Stimulated activated naive CD8-positive, alpha-beta T cell treated with anti-CD3 and anti-CD28 coated beads, Interleukin-15, Interleukin-2, amounts not matched to agents 100 ng/mL and 50 ng/mL, for 24 hours (primary cell): ENCODE data around the gene SPTLC2.
"Not testable (repeated sequence)": the region's sequence is repeated elsewhere in the genome, so short reads cannot be mapped to it uniquely, and the experiment has no call there.

Source experiments
- H3K27ac Mint-ChIP-seq: one replicate; pipeline ENCODE4 v1.8.0; 2021; ENCODE audit warnings: mild to moderate bottlenecking, mixed read lengths
- H3K27me3 Mint-ChIP-seq: one replicate; pipeline ENCODE4 v1.8.0; 2021; ENCODE audit warnings: mixed read lengths
- H3K36me3 Mint-ChIP-seq: one replicate; pipeline ENCODE4 v1.8.0; 2021; ENCODE audit warnings: low read depth, mixed read lengths
- H3K4me1 Mint-ChIP-seq: one replicate; pipeline ENCODE4 v1.8.0; 2021; ENCODE audit warnings: low read depth, mixed read lengths
- H3K4me3 Mint-ChIP-seq: one replicate; pipeline ENCODE4 v1.8.0; 2021; ENCODE audit warnings: mild to moderate bottlenecking, mixed read lengths
- H3K9me3 Mint-ChIP-seq: one replicate; pipeline ENCODE4 v1.8.0; 2021; ENCODE audit warnings: mixed read lengths

SPTLC2 gene

GRCh38 chr14:77557391-77557790, 59.0 kb downstream of the SPTLC2 start:
- H3K27me3 Mint-ChIP-seq = no peaks in the 10 kb centered on the region
- H3K36me3 Mint-ChIP-seq = peaks cover 57% of the 10 kb centered on the region
- peaks cover 18% of the 10 kb centered on the region for H3K4me1 Mint-ChIP-seq
- H3K9me3 Mint-ChIP-seq = no peaks in the 10 kb centered on the region
- H3K4me3 Mint-ChIP-seq = no peak overlapping the region
- H3K27ac Mint-ChIP-seq = no peak overlapping the region

- H3K27ac Mint-ChIP-seq = no peak overlapping the region
- H3K4me3 Mint-ChIP-seq = no peak overlapping the region
- peaks cover 57% of the 10 kb centered on the region for H3K36me3 Mint-ChIP-seq
Observed at GRCh38 chr14:77556946-77557345, 59.5 kb downstream of the SPTLC2 start.

GRCh38 chr14:77554816-77555599, 61.4 kb downstream of the SPTLC2 start:
- Mint-ChIP-seq H3K4me3 (no peak overlapping the region), H3K9me3 (no peaks in the 10 kb centered on the region), H3K36me3 (peaks cover 53% of the 10 kb centered on the region), H3K4me1 (peaks cover 18% of the 10 kb centered on the region), H3K27ac (peak overlapping the region; percentile 86), H3K27me3 (no peaks in the 10 kb centered on the region)

More at GRCh38 chr14:77556946-77557345, 59.5 kb downstream of the SPTLC2 start:
- H3K4me1 Mint-ChIP-seq = peaks cover 18% of the 10 kb centered on the region
- no peaks in the 10 kb centered on the region for H3K9me3 Mint-ChIP-seq
- H3K27me3 Mint-ChIP-seq = no peaks in the 10 kb centered on the region

- no peaks in the 10 kb centered on the region for H3K9me3 Mint-ChIP-seq
- peak overlapping the region; percentile 86 for H3K27ac Mint-ChIP-seq
- peak overlapping the region; percentile 18 for H3K4me3 Mint-ChIP-seq
- H3K4me1 Mint-ChIP-seq = peaks cover 18% of the 10 kb centered on the region
- no peaks in the 10 kb centered on the region for H3K27me3 Mint-ChIP-seq
- H3K36me3 Mint-ChIP-seq = peaks cover 61% of the 10 kb centered on the region
Observed at GRCh38 chr14:77554207-77554606, 62.2 kb downstream of the SPTLC2 start.

GRCh38 chr14:77549451-77549850, 67.0 kb downstream of the SPTLC2 start:
- Mint-ChIP-seq H3K27ac (no peak overlapping the region), H3K27me3 (no peaks in the 10 kb centered on the region), H3K36me3 (peaks cover 60% of the 10 kb centered on the region), H3K4me3 (no peak overlapping the region), H3K4me1 (peaks cover 13% of the 10 kb centered on the region), H3K9me3 (no peaks in the 10 kb centered on the region)

GRCh38 chr14:77547512-77548180, 68.8 kb downstream of the SPTLC2 start:
- H3K36me3 Mint-ChIP-seq = peaks cover 47% of the 10 kb centered on the region
- no peaks in the 10 kb centered on the region for H3K9me3 Mint-ChIP-seq
- no peak overlapping the region for H3K27ac Mint-ChIP-seq
- peaks cover 3% of the 10 kb centered on the region for H3K4me1 Mint-ChIP-seq
- H3K27me3 Mint-ChIP-seq = no peaks in the 10 kb centered on the region
- H3K4me3 Mint-ChIP-seq = no peak overlapping the region

GRCh38 chr14:77545171-77545570, 71.3 kb downstream of the SPTLC2 start:
- not testable (repeated sequence) for H3K4me3 Mint-ChIP-seq, H3K27ac Mint-ChIP-seq, H3K9me3 Mint-ChIP-seq, H3K27me3 Mint-ChIP-seq
- Mint-ChIP-seq H3K36me3 (peaks cover 31% of the 10 kb centered on the region), H3K4me1 (peaks cover 16% of the 10 kb centered on the region)

- H3K9me3 Mint-ChIP-seq = no peaks in the 10 kb centered on the region
- peaks cover 16% of the 10 kb centered on the region for H3K4me1 Mint-ChIP-seq
- H3K27ac Mint-ChIP-seq = no peak overlapping the region
- no peaks in the 10 kb centered on the region for H3K27me3 Mint-ChIP-seq
- H3K4me3 Mint-ChIP-seq = no peak overlapping the region
- H3K36me3 Mint-ChIP-seq = peaks cover 25% of the 10 kb centered on the region
Observed at GRCh38 chr14:77544571-77544970, 71.9 kb downstream of the SPTLC2 start.

- H3K4me3 Mint-ChIP-seq = no peak overlapping the region
- H3K27me3 Mint-ChIP-seq = no peaks in the 10 kb centered on the region
- H3K27ac Mint-ChIP-seq = no peak overlapping the region
- peaks cover 16% of the 10 kb centered on the region for H3K4me1 Mint-ChIP-seq
- no peaks in the 10 kb centered on the region for H3K9me3 Mint-ChIP-seq
- peaks cover 21% of the 10 kb centered on the region for H3K36me3 Mint-ChIP-seq
Observed at GRCh38 chr14:77543637-77544334, 72.7 kb downstream of the SPTLC2 start.

GRCh38 chr14:77543240-77543551, 73.2 kb downstream of the SPTLC2 start:
- no peaks in the 10 kb centered on the region for H3K27me3 Mint-ChIP-seq
- peaks cover 16% of the 10 kb centered on the region for H3K4me1 Mint-ChIP-seq
- peak overlapping the region; percentile 0 for H3K27ac Mint-ChIP-seq
- H3K36me3 Mint-ChIP-seq = peaks cover 15% of the 10 kb centered on the region
- no peak overlapping the region for H3K4me3 Mint-ChIP-seq
- no peaks in the 10 kb centered on the region for H3K9me3 Mint-ChIP-seq

GRCh38 chr14:77542421-77543239, 73.8 kb downstream of the SPTLC2 start:
- Mint-ChIP-seq H3K4me3 (no peak overlapping the region), H3K9me3 (no peaks in the 10 kb centered on the region), H3K27me3 (no peaks in the 10 kb centered on the region), H3K36me3 (peaks cover 9% of the 10 kb centered on the region), H3K27ac (peak overlapping the region; percentile 0), H3K4me1 (peaks cover 16% of the 10 kb centered on the region)

GRCh38 chr14:77541905-77542304, 74.5 kb downstream of the SPTLC2 start:
- H3K36me3 Mint-ChIP-seq = peaks cover 9% of the 10 kb centered on the region
- no peaks in the 10 kb centered on the region for H3K9me3 Mint-ChIP-seq
- no peak overlapping the region for H3K4me3 Mint-ChIP-seq
- H3K27ac Mint-ChIP-seq = peak overlapping the region; percentile 47
- H3K4me1 Mint-ChIP-seq = peaks cover 16% of the 10 kb centered on the region
- H3K27me3 Mint-ChIP-seq = no peaks in the 10 kb centered on the region

- H3K27me3 Mint-ChIP-seq, H3K4me1 Mint-ChIP-seq, H3K9me3 Mint-ChIP-seq, H3K27ac Mint-ChIP-seq, H3K4me3 Mint-ChIP-seq: not testable (repeated sequence)
- H3K36me3 Mint-ChIP-seq = peaks cover 25% of the 10 kb centered on the region
Observed at GRCh38 chr14:77536951-77537350, 79.5 kb downstream of the SPTLC2 start.

GRCh38 chr14:77531071-77531470, 85.4 kb downstream of the SPTLC2 start:
- no peak overlapping the region for H3K4me3 Mint-ChIP-seq
- H3K27me3 Mint-ChIP-seq = no peaks in the 10 kb centered on the region
- peak overlapping the region; percentile 36 for H3K27ac Mint-ChIP-seq
- H3K4me1 Mint-ChIP-seq = no peaks in the 10 kb centered on the region
- peaks cover 32% of the 10 kb centered on the region for H3K36me3 Mint-ChIP-seq
- H3K9me3 Mint-ChIP-seq = no peaks in the 10 kb centered on the region
